ENCODE measurements around the gene ANGEL1.

GRCh38 chr14:76763096-76764041, 49.3 kb downstream of the ANGEL1 start:
- no peak for TF ChIP-seq CHD2 (IDR thresholded peaks at IDR 0.05; ENCODE audit: low read length, partially characterized antibody)
- TF ChIP-seq MXI1 (IDR thresholded peaks at IDR 0.05; ENCODE audit: low read depth, low read length) = no peak
- TF ChIP-seq TAF1 (IDR thresholded peaks at IDR 0.05; ENCODE audit: borderline replicate concordance, low read depth, low read length) = no peak

All from SK-N-SH (cell line).